ENCODE data around the gene NR0B2. TPM values are rescaled to one million over a fixed set of nuclear protein-coding genes. Genes with fewer than 3 reads are reported as not detected.

The NR0B2 gene
- total and polyA plus RNA-seq, 2 of the 13 experiments (the other 11 are each of a cell fraction or from before 2014, with no cell fraction given) = 72.5 to 133 TPM

GRCh38 chr1:26959722-26960624, 46.2 kb upstream of the NR0B2 start, which contains the start of gene KDF1 (continued):
- TF ChIP-seq ZNF788 (CRISPR knock-in tag; IDR thresholded peaks at IDR 0.05; ENCODE audit: borderline replicate concordance) = peak; percentile 45; the same call in 1 of the 2 replicates
- TF ChIP-seq MBD4 (IDR thresholded peaks at IDR 0.05; ENCODE audit: borderline replicate concordance, low read length) = no peak
- TF ChIP-seq PCBP2 (optimal IDR thresholded peaks at IDR 0.05; ENCODE audit: low read depth, low read length, poor library complexity, severe bottlenecking) = no peak
- no peak for TF ChIP-seq ZNF33A (CRISPR knock-in tag; IDR thresholded peaks at IDR 0.05; ENCODE audit: borderline replicate concordance)
- TF ChIP-seq, protein P1, sequence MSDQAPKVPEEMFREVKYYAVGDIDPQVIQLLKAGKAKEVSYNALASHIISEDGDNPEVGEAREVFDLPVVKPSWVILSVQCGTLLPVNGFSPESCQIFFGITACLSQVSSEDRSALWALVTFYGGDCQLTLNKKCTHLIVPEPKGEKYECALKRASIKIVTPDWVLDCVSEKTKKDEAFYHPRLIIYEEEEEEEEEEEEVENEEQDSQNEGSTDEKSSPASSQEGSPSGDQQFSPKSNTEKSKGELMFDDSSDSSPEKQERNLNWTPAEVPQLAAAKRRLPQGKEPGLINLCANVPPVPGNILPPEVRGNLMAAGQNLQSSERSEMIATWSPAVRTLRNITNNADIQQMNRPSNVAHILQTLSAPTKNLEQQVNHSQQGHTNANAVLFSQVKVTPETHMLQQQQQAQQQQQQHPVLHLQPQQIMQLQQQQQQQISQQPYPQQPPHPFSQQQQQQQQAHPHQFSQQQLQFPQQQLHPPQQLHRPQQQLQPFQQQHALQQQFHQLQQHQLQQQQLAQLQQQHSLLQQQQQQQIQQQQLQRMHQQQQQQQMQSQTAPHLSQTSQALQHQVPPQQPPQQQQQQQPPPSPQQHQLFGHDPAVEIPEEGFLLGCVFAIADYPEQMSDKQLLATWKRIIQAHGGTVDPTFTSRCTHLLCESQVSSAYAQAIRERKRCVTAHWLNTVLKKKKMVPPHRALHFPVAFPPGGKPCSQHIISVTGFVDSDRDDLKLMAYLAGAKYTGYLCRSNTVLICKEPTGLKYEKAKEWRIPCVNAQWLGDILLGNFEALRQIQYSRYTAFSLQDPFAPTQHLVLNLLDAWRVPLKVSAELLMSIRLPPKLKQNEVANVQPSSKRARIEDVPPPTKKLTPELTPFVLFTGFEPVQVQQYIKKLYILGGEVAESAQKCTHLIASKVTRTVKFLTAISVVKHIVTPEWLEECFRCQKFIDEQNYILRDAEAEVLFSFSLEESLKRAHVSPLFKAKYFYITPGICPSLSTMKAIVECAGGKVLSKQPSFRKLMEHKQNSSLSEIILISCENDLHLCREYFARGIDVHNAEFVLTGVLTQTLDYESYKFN (CRISPR knock-in tag; conservative IDR thresholded peaks at IDR 0.05) = peak; percentile 39; the same call in 1 of the 2 replicates
- no peak for TF ChIP-seq ZNF660 (CRISPR knock-in tag; IDR thresholded peaks at IDR 0.05; ENCODE audit: borderline replicate concordance, low read depth)
- TF ChIP-seq PAX8 (CRISPR knock-in tag; IDR thresholded peaks at IDR 0.05; ENCODE audit: borderline replicate concordance) = no peak
- peak; percentile 16 for TF ChIP-seq SRSF1 (optimal IDR thresholded peaks at IDR 0.05; ENCODE audit: low read depth, low read length)
- peak; percentile 11; the same call in 1 of the 2 replicates for TF ChIP-seq CENPT (CRISPR knock-in tag; IDR thresholded peaks at IDR 0.05; ENCODE audit: low read depth)
- no peak for TF ChIP-seq FUBP1 (CRISPR knock-in tag; IDR thresholded peaks at IDR 0.05; ENCODE audit: borderline replicate concordance)
- TF ChIP-seq XBP1 (CRISPR knock-in tag; IDR thresholded peaks at IDR 0.05) = 0 out of 2 replicates have a peak, but pooled peaks have one; percentile 16
- TF ChIP-seq YEATS2 (CRISPR knock-in tag; IDR thresholded peaks at IDR 0.05; ENCODE audit: borderline replicate concordance) = peak; percentile 46
- TF ChIP-seq ZNF589 (CRISPR knock-in tag; conservative IDR thresholded peaks at IDR 0.05) = no peak
- 0 out of 2 replicates have a peak, but pooled peaks have one; percentile 19 for TF ChIP-seq ZNF609 (CRISPR knock-in tag; IDR thresholded peaks at IDR 0.05; ENCODE audit: borderline replicate concordance)
- no peak for TF ChIP-seq U2AF1 (optimal IDR thresholded peaks at IDR 0.05; ENCODE audit: low read depth, low read length)
- TF ChIP-seq KAT8 (CRISPR knock-in tag; IDR thresholded peaks at IDR 0.05) = peak; percentile 70
- no peak for TF ChIP-seq ZNF749 (CRISPR knock-in tag; IDR thresholded peaks at IDR 0.05; ENCODE audit: borderline replicate concordance)

Data from HepG2 (cell line).